ENCODE measurements around the gene MSL3B.

The MSL3B gene

GRCh38 chr2:233822781-233823730, 45.1 kb downstream of the MSL3B start:
- no peak for TF ChIP-seq CTCF (IDR thresholded peaks at IDR 0.05)

- TF ChIP-seq CTCF (IDR thresholded peaks at IDR 0.05): no peak
Measured at GRCh38 chr2:233822101-233822771, 46.0 kb downstream of the MSL3B start.

- TF ChIP-seq CTCF (IDR thresholded peaks at IDR 0.05): no peak
Measured at GRCh38 chr2:233821709-233822100, 46.5 kb downstream of the MSL3B start.

GRCh38 chr2:233821196-233821595, 47.0 kb downstream of the MSL3B start:
- no peak for TF ChIP-seq CTCF (IDR thresholded peaks at IDR 0.05)

GRCh38 chr2:233820774-233821105, 47.4 kb downstream of the MSL3B start:
- TF ChIP-seq CTCF (IDR thresholded peaks at IDR 0.05): no peak

GRCh38 chr2:233819884-233820773, 48.1 kb downstream of the MSL3B start:
- TF ChIP-seq CTCF (IDR thresholded peaks at IDR 0.05): no peak

Data from LNCAP (cell line).